Spinal cord (tissue), 10 donors: Measurements from ENCODE around the gene OSGEPL1. TPM values are rescaled to one million over a fixed set of nuclear protein-coding genes. Genes with fewer than 3 reads are reported as not detected.
"Not testable (repeated sequence)": the region's sequence is repeated elsewhere in the genome, so short reads cannot be mapped to it uniquely, and the experiment has no call there.

Experiments used
- DNase-seq, 6 donors: peaks; one replicate each; pipeline versions ENCODE4 v3.0.0 to v3.0.0-alpha.2; 2013 to 2015; ENCODE audit warnings: low spot score in 6 of 6, low read depth in 4 of 6
- H3K27ac ChIP-seq: one replicate; pipeline ENCODE4 v1.5.1; 2013; ENCODE audit warnings: low read depth, low read length, control low read depth
- H3K27me3 ChIP-seq: one replicate; pipeline ENCODE4 v1.6.1; 2013; ENCODE audit warnings: low read length; ENCODE audit not compliant: control insufficient read depth, insufficient read depth
- H3K36me3 ChIP-seq: one replicate; pipeline ENCODE4 v1.6.1; 2013; ENCODE audit warnings: low read length; ENCODE audit not compliant: control insufficient read depth, insufficient read depth
- H3K4me1 ChIP-seq: one replicate; pipeline ENCODE4 v1.6.1; 2013; ENCODE audit warnings: low read length; ENCODE audit not compliant: control insufficient read depth, insufficient read depth
- H3K4me3 ChIP-seq: one replicate; pipeline ENCODE4 v1.5.1; 2013; ENCODE audit warnings: low read depth, low read length, control low read depth
- H3K9me3 ChIP-seq: one replicate; pipeline ENCODE4 v1.6.1; 2013; ENCODE audit warnings: low read length; ENCODE audit not compliant: control insufficient read depth, insufficient read depth
- WGBS: methylation state at CpG from one replicate; pipeline ENCODE4 v1.1.5; 2013; ENCODE audit warnings: missing lambda C conversion rate; ENCODE audit not compliant: insufficient coverage; 5-methylcytosine and 5-hydroxymethylcytosine counted together
- polyA plus RNA-seq, 2 donors: library from polyadenylated mRNA; unstranded; fragments of 120-200 nt; gene quantifications; one replicate each; pipeline ENCODE4 v1.2.1, GENCODE V29; 2013; ENCODE audit not compliant: insufficient read length in 2 of 2
- total RNA-seq, 2 donors: library from RNA; depleted of rRNA in 1 of 2; stranded (reverse); fragments of 120-200 nt in 1 of 2; fragments of >200 nt in 1 of 2; gene quantifications; one replicate each; pipeline versions ENCODE4 v1.2.3 to v1.2.4, GENCODE V29; 2013 to 2014
- donor health status: healthy.

Gene OSGEPL1
- total and polyA plus RNA-seq, 4 donors, result 17.4 to 21.3 (median 18.0) TPM

DNA sequence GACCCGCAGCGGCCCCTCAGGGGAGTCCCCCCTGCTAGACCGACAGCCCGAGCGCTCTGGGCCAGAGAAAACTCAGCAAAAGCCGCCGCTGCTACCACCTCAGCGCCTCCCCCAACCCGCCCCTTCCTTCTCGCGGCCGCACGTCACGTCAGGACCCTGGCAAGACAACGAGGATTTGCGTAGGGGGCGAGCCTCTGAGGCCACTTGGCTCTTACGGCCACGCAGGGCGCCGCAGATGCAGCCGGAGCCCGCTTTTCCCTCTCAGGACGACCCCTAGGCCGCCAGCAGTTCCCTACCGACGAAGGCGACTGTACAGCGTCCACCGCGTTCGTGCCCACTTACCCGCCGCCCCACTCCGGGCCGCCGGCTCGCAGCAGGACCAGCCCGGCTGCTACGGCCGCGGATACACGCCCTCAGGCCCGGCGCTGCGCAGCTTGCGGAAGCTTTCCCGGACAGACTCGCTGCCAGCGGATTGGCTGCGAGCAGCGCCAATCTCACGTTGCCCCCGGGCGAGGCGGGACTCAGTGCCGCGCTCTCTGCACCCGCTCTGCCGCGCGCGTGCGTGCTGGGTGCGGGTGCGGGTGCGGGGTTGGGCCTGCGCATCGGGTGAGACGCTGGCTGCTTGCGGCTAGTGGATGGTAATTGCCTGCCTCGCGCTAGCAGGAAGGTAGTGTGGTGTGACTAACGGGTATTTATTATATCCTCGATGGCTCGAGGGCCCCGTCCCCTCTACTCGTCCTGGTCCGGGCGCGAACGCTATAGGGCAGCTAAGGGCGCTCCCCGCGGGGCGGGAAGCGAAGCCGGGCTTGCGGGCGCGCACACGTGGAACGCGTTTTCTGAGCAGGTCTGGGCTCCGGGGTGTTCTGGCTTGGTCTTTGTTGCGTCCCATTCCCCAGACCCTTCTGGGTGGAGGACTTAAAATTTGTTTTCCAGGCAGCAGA lies 21.6 kb upstream of the OSGEPL1 start, which contains the start of the genes ORMDL1 and PMS1:
Gene ORMDL1 (minus strand): TSS at position 413 of the 941 bp plus-strand sequence. CDS start 1,744 bp downstream, outside the sequence.
Gene PMS1 (plus strand): TSS at position 524 of the 941 bp plus-strand sequence. CDS start 7,360 bp downstream, outside the sequence.
- Histone ChIP-seq H3K4me1 (no peaks in the 10 kb centered on the region), H3K36me3 (peaks cover 8% of the 10 kb centered on the region), H3K9me3 (no peaks in the 10 kb centered on the region), H3K27ac (peak within 1 kb of the TSS; percentile 97), H3K27me3 (no peaks in the 10 kb centered on the region), H3K4me3 (peak within 1 kb of the TSS; percentile 86)
- WGBS, result under 1% methylated on average over 94 of the region's 96 CpGs
- DNase-seq, result peak; percentile 88 to 99 (median 93)

DNA sequence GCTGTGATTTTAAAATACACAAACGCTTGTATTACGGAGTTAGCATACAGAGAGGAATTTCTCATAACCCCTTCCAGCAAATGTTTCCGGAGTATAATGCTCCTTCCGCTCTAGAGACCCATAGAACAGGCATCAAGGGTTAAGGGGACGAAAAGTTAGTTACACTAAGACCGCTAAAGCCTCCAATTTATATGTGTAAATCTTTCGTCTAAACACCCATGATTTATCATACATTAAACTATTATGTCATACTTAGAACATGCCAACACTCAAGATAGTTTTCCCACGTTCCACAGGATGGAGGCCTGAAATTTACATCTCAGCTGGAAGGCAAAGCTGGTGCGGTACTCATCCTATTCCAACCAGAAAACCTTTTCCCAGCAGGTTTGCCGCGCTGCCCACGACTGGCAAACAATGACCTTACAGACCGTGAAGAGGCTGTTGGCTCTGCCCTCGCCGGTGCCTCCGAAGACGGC lies 20.9 kb upstream of the OSGEPL1 start:
- peak in 3 of 6 donors; percentile 17 to 62 (median 56) for DNase-seq
- peak overlapping the region; percentile 86 for H3K4me3 ChIP-seq
- H3K27me3 ChIP-seq, result no peaks in the 10 kb centered on the region
- no peaks in the 10 kb centered on the region for H3K4me1 ChIP-seq
- H3K36me3 ChIP-seq, result peaks cover 14% of the 10 kb centered on the region
- WGBS, result 0% methylated on average over 14 of the region's 17 CpGs
- no peaks in the 10 kb centered on the region for H3K9me3 ChIP-seq
- H3K27ac ChIP-seq, result peak overlapping the region; percentile 97

GRCh38 chr2:189782221-189782671 lies 19.7 kb upstream of the OSGEPL1 start:
- Histone ChIP-seq H3K36me3 (peaks cover 21% of the 10 kb centered on the region), H3K4me3 (no peak overlapping the region), H3K27me3 (no peaks in the 10 kb centered on the region), H3K9me3 (no peaks in the 10 kb centered on the region), H3K4me1 (no peaks in the 10 kb centered on the region), H3K27ac (no peak overlapping the region)
- no peak for DNase-seq
- no CpG with 5 or more reads among the region's 4 CpGs for WGBS

DNA sequence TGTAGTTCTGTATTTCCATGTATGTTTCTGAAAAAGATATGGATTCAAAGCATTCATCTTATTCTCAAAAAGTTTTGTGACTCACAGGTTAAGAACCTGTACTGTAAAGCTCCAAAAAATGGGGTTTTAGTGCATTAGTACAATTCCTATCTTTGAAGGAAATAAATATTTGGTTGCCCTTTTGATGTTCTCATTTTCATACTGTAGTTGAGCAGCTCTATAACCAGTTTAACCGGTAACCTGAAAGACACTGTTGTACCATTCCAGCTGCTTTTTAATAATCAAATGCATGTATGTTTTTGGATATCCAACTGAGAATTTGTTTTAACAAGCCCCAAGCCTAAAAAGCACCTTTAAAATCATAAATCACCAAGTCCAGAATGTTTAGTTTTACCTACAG lies 9.6 kb upstream of the OSGEPL1 start:
- H3K27ac ChIP-seq, result no peak overlapping the region
- H3K36me3 ChIP-seq, result no peaks in the 10 kb centered on the region
- WGBS, result no CpG with 5 or more reads among the region's 1 CpG

DNA sequence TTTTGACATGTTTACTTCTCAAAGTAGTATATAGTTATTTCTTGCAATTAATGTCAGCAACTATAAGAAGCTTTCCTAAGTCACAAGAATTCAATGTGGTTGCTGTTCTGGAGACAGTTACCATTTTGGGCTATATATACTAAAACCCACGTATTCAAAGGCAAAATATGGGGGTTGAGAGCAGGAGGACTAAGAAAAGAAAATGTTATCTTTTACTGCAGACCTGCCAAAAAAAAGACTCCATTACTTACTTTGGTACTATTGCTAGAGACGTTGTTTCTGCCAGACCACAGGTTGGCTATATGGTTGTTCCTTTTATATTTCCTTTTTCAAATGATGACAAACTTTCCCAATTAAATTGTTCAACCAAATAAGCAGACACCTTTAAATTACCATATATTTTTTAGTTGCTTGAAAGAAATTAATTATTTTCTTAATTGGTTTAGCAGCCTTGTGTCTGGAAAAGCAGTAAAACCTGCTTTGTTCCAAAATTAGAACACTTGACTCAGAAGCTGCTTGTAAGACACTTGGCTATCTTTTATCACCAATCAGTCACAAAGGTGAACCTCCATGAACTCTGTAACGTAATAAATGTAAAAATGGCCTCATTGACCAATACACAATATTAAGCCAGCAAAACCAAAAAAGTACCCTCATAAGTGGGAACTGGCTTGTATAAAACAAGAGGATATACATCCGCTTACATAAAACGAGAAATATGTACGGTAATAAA lies 8.2 kb upstream of the OSGEPL1 start:
- Histone ChIP-seq H3K27me3 (no peaks in the 10 kb centered on the region), H3K4me1 (no peaks in the 10 kb centered on the region), H3K4me3 (no peak overlapping the region), H3K36me3 (peaks cover 5% of the 10 kb centered on the region), H3K27ac (no peak overlapping the region), H3K9me3 (no peaks in the 10 kb centered on the region)
- WGBS, result no CpG with 5 or more reads among the region's 6 CpGs
- no peak for DNase-seq

More for the DNA sequence above, 9.6 kb upstream of the OSGEPL1 start:
- DNase-seq, result no peak
- no peaks in the 10 kb centered on the region for H3K27me3 ChIP-seq
- H3K4me3 ChIP-seq, result no peak overlapping the region
- no peaks in the 10 kb centered on the region for H3K9me3 ChIP-seq
- H3K4me1 ChIP-seq, result no peaks in the 10 kb centered on the region

DNA sequence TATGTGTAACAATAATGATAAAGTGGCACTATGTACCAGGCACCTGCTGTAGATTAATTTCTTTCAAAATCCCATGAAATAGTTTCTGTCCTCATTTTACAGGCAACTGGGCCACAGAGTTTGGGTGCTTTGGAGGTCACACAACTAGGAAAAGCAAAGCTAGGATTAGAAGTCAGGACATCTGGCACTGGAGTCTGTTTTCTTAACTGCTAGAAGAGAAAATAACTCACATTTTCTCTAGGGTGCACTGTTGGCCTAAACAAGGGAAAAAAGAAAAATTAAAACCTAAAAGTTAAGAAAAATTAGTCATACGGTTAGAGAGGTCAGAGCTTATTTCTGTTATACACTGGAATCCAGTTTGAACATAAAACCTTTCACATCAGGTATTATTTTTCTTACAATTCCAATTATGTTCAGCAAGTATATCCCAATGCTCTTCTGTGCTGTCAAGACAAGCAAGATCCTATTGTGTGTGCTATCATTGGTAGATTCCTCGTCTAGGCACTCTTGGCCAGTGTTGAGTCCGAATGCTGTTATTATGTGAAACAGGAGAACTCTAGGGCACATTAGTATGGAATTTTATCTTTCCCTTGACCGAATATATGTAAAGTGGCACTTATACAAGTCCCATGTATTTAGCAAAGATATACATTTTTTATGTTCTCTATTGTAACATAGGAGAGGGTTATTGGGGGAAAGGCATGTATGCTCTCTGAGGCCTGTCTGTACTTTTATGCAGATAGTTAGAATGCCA lies 1.5 kb upstream of the OSGEPL1 start:
- H3K27ac ChIP-seq, result no peak overlapping the region
- H3K4me3 ChIP-seq, result peak overlapping the region; percentile 91
- H3K4me1 ChIP-seq, result no peaks in the 10 kb centered on the region
- no peaks in the 10 kb centered on the region for H3K27me3 ChIP-seq
- H3K36me3 ChIP-seq, result peaks cover 5% of the 10 kb centered on the region
- DNase-seq, result peak in 2 of 6 donors; percentile 4 to 10
- WGBS, result no CpG with 5 or more reads among the region's 4 CpGs
- no peaks in the 10 kb centered on the region for H3K9me3 ChIP-seq

DNA sequence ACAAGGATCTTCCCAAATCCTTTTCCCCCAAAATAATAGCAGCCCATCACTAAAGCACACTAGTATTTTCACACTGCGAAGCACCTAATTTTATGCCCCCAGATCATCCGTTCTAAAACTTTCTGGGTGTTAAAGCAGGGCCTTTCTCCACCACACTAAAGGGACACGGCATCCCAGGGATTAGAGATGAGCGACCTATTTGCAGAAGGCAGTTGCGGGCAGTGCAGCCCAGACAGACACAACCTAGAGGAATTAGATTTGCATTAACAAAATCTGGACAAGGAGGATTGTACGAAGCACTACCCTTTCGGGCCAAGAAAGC lies 402 bp downstream of the OSGEPL1 start:
- peak overlapping the region; percentile 91 for H3K4me3 ChIP-seq
- WGBS, result 0% methylated on average over 7 of the region's 7 CpGs
- H3K4me1 ChIP-seq, result no peaks in the 10 kb centered on the region
- H3K27me3 ChIP-seq, result no peaks in the 10 kb centered on the region
- no peak for DNase-seq
- H3K9me3 ChIP-seq, result no peaks in the 10 kb centered on the region
- peak overlapping the region; percentile 92 for H3K27ac ChIP-seq
- peaks cover 7% of the 10 kb centered on the region for H3K36me3 ChIP-seq

GRCh38 chr2:189760154-189760553 lies 2.4 kb downstream of the OSGEPL1 start:
- not testable (repeated sequence) for DNase-seq, H3K4me3 ChIP-seq, H3K27ac ChIP-seq, H3K27me3 ChIP-seq, H3K9me3 ChIP-seq, H3K36me3 ChIP-seq, H3K4me1 ChIP-seq
- WGBS, result 97% methylated on average over 6 of the region's 19 CpGs
